ENCODE measurements around the gene ULK3. TPM values are rescaled to one million over a fixed set of nuclear protein-coding genes. Genes with fewer than 3 reads are reported as not detected.

ULK3 gene
- total and polyA plus RNA-seq, 2 experiments from 2014 or later, result 40.4 to 45.7 TPM

GRCh38 chr15:74826921-74827320, 16.0 kb downstream of the ULK3 start:
- H3K79me2 ChIP-seq, result no peaks in the 10 kb centered on the region
- H2AFZ ChIP-seq, result no peak overlapping the region
- DNase-seq (ENCODE audit: low spot score), result no peak
- no peak overlapping the region for H3K27ac ChIP-seq
- H4K20me1 ChIP-seq (ENCODE audit: insufficient read depth, poor library complexity, severe bottlenecking), result no peaks in the 10 kb centered on the region
- no peak overlapping the region for H3K4me3 ChIP-seq
- WGBS (ENCODE audit: low lambda C conversion rate, missing lambda C conversion rate), result 40% methylated on average over 19 of the region's 21 CpGs
- no peaks in the 10 kb centered on the region for H3K9me2 ChIP-seq (replicated peaks; ENCODE audit: insufficient read depth)
- no peaks in the 10 kb centered on the region for H3K9me3 ChIP-seq (ENCODE audit: low read depth)
- no peaks in the 10 kb centered on the region for H3K4me1 ChIP-seq (ENCODE audit: insufficient read depth)
- no peaks in the 10 kb centered on the region for H3K36me3 ChIP-seq (replicated peaks; ENCODE audit: insufficient read depth, low read depth)
- no peak for TF ChIP-seq CTCF (IDR thresholded peaks at IDR 0.05; ENCODE audit: poor library complexity)
- TF ChIP-seq EZH2phosphoT487 (IDR thresholded peaks at IDR 0.05; ENCODE audit: low read depth, severe bottlenecking, unreplicated experiment), result no peak
- TF ChIP-seq EZH2 (IDR thresholded peaks at IDR 0.05; ENCODE audit: borderline replicate concordance), result no peak
- peaks cover 41% of the 10 kb centered on the region for H3K27me3 ChIP-seq
- H3K4me2 ChIP-seq, result no peak overlapping the region

- Histone ChIP-seq H3K36me3 (replicated peaks; ENCODE audit: insufficient read depth, low read depth) (no peaks in the 10 kb centered on the region), H4K20me1 (ENCODE audit: insufficient read depth, poor library complexity, severe bottlenecking) (no peaks in the 10 kb centered on the region), H3K9me2 (replicated peaks; ENCODE audit: insufficient read depth) (no peaks in the 10 kb centered on the region), H3K79me2 (no peaks in the 10 kb centered on the region), H3K27me3 (peaks cover 41% of the 10 kb centered on the region), H3K4me3 (no peak within 1 kb of the TSS), H3K27ac (no peak within 1 kb of the TSS), H3K9me3 (ENCODE audit: low read depth) (no peaks in the 10 kb centered on the region), H2AFZ (no peak within 1 kb of the TSS), H3K4me1 (ENCODE audit: insufficient read depth) (no peaks in the 10 kb centered on the region), H3K4me2 (peak within 1 kb of the TSS; percentile 67)
- 9% methylated on average over 26 of the region's 44 CpGs for WGBS (ENCODE audit: low lambda C conversion rate, missing lambda C conversion rate)
- peak; percentile 64 for DNase-seq (ENCODE audit: low spot score)
- TF ChIP-seq CTCF (IDR thresholded peaks at IDR 0.05; ENCODE audit: poor library complexity) (no peak), EZH2 (IDR thresholded peaks at IDR 0.05; ENCODE audit: borderline replicate concordance) (no peak), EZH2phosphoT487 (IDR thresholded peaks at IDR 0.05; ENCODE audit: low read depth, severe bottlenecking, unreplicated experiment) (no peak)
Measured at GRCh38 chr15:74826364-74826819, 16.6 kb downstream of the ULK3 start, which contains the start of gene CPLX3. TSS of gene CPLX3 (plus strand) at chr15:74826627. CDS start at chr15:74826704, 77 bp downstream.

GRCh38 chr15:74825866-74826265, 17.1 kb downstream of the ULK3 start:
- no peaks in the 10 kb centered on the region for H3K4me1 ChIP-seq (ENCODE audit: insufficient read depth)
- no peaks in the 10 kb centered on the region for H4K20me1 ChIP-seq (ENCODE audit: insufficient read depth, poor library complexity, severe bottlenecking)
- no peaks in the 10 kb centered on the region for H3K9me2 ChIP-seq (replicated peaks; ENCODE audit: insufficient read depth)
- no peaks in the 10 kb centered on the region for H3K79me2 ChIP-seq
- DNase-seq (ENCODE audit: low spot score), result no peak
- WGBS (ENCODE audit: low lambda C conversion rate, missing lambda C conversion rate), result 73% methylated on average over 10 of the region's 10 CpGs
- H3K27me3 ChIP-seq, result peaks cover 41% of the 10 kb centered on the region
- no peak overlapping the region for H2AFZ ChIP-seq
- H3K9me3 ChIP-seq (ENCODE audit: low read depth), result no peaks in the 10 kb centered on the region
- H3K4me3 ChIP-seq, result no peak overlapping the region
- peak overlapping the region; percentile 67 for H3K4me2 ChIP-seq
- no peak overlapping the region for H3K27ac ChIP-seq
- TF ChIP-seq EZH2phosphoT487 (IDR thresholded peaks at IDR 0.05; ENCODE audit: low read depth, severe bottlenecking, unreplicated experiment) (no peak), EZH2 (IDR thresholded peaks at IDR 0.05; ENCODE audit: borderline replicate concordance) (no peak), CTCF (IDR thresholded peaks at IDR 0.05; ENCODE audit: poor library complexity) (no peak)
- no peaks in the 10 kb centered on the region for H3K36me3 ChIP-seq (replicated peaks; ENCODE audit: insufficient read depth, low read depth)

Data from hepatocyte (in vitro differentiated cells).